Measurements from ENCODE around the gene APOD. TPM values are rescaled to one million over a fixed set of nuclear protein-coding genes. Genes with fewer than 3 reads are reported as not detected.
A peak's percentile ranks its signal among the peaks of the same experiment; 100 is the strongest.

Gene APOD
- total and polyA plus RNA-seq, 7 donors = 265 to 629 (median 370) TPM

- H3K36me3 ChIP-seq (ENCODE audit: insufficient read depth in 1 of 2, low read depth in 1 of 2) = no peaks in the 10 kb centered on the region
- intact Hi-C loops (cut with DNase I) = loop anchor here in 1 of 2 donors (5.0 kb wide), 1 partner anchor 296 kb away; no protein-coding TSS in a partner anchor
- TF ChIP-seq CTCF (IDR thresholded peaks at IDR 0.05) = peak; percentile 31
- ATAC-seq (no peak), DNase-seq (peak in 1 of 2 donors; percentile 65)
- no peak overlapping the region for H3K27ac ChIP-seq
- H3K4me1 ChIP-seq = peaks cover 22% of the 10 kb centered on the region
- no peaks in the 10 kb centered on the region for H3K9me3 ChIP-seq
- no peaks in the 10 kb centered on the region for H3K27me3 ChIP-seq (ENCODE audit: insufficient read depth in 3 of 3, low read length in 2 of 3)
- no peak overlapping the region for H3K4me3 ChIP-seq
- WGBS, 3 donors = 35 to 50% (median 37%) methylated on average over 10 of the region's 10 CpGs
Measured at GRCh38 chr3:195556390-195556789, 27.4 kb downstream of the APOD start.

- 74 to 76% (median 75%) methylated on average over 8 of the region's 8 CpGs for WGBS, 3 donors
- Histone ChIP-seq H3K4me3 (no peak overlapping the region), H3K36me3 (ENCODE audit: insufficient read depth in 1 of 2, low read depth in 1 of 2) (no peaks in the 10 kb centered on the region), H3K27me3 (ENCODE audit: insufficient read depth in 3 of 3, low read length in 2 of 3) (no peaks in the 10 kb centered on the region), H3K27ac (no peak overlapping the region), H3K9me3 (no peaks in the 10 kb centered on the region), H3K4me1 (peaks cover 32% of the 10 kb centered on the region)
- intact Hi-C loops (cut with DNase I) = loop anchor here in 1 of 2 donors (5.0 kb wide), 1 partner anchor 297 kb away; no protein-coding TSS in a partner anchor
- TF ChIP-seq CTCF (IDR thresholded peaks at IDR 0.05) = no peak
- DNase-seq (no peak), ATAC-seq (no peak)
Measured at GRCh38 chr3:195555110-195555509, 28.6 kb downstream of the APOD start.

- no peak for ATAC-seq
- intact Hi-C loops (cut with DNase I) = no loop called here
- no peaks in the 10 kb centered on the region for H3K9me3 ChIP-seq
- H3K36me3 ChIP-seq (ENCODE audit: insufficient read depth in 1 of 2, low read depth in 1 of 2) = no peaks in the 10 kb centered on the region
- H3K27ac ChIP-seq = no peak overlapping the region
- 94 to 96% (median 95%) methylated on average over 15 of the region's 15 CpGs for WGBS, 3 donors
- no peak for TF ChIP-seq CTCF (IDR thresholded peaks at IDR 0.05)
- peaks cover 29% of the 10 kb centered on the region for H3K4me1 ChIP-seq
- no peak for DNase-seq
- H3K27me3 ChIP-seq (ENCODE audit: insufficient read depth in 3 of 3, low read length in 2 of 3) = no peaks in the 10 kb centered on the region
- no peak overlapping the region for H3K4me3 ChIP-seq
Measured at GRCh38 chr3:195554458-195554857, 29.3 kb downstream of the APOD start.

GRCh38 chr3:195553268-195553667, 30.5 kb downstream of the APOD start:
- H3K27ac ChIP-seq = no peak overlapping the region
- H3K36me3 ChIP-seq (ENCODE audit: insufficient read depth in 1 of 2, low read depth in 1 of 2) = no peaks in the 10 kb centered on the region
- ATAC-seq (no peak), DNase-seq (no peak)
- no peaks in the 10 kb centered on the region for H3K27me3 ChIP-seq (ENCODE audit: insufficient read depth in 3 of 3, low read length in 2 of 3)
- intact Hi-C loops (cut with DNase I) = no loop called here
- TF ChIP-seq CTCF (IDR thresholded peaks at IDR 0.05) = no peak
- 81 to 84% (median 81%) methylated on average over 7 of the region's 7 CpGs for WGBS, 3 donors
- H3K4me1 ChIP-seq = peaks cover 19% of the 10 kb centered on the region
- no peak overlapping the region for H3K4me3 ChIP-seq
- no peaks in the 10 kb centered on the region for H3K9me3 ChIP-seq

- 28 to 54% (median 39%) methylated on average over 7 of the region's 7 CpGs for WGBS, 3 donors
- DNase-seq (peak in 1 of 2 donors; percentile 71), ATAC-seq (peak; percentile 38 to 78 (median 53))
- no peak overlapping the region for H3K4me3 ChIP-seq
- intact Hi-C loops (cut with DNase I) = no loop called here
- H3K27me3 ChIP-seq (ENCODE audit: insufficient read depth in 3 of 3, low read length in 2 of 3) = no peaks in the 10 kb centered on the region
- peaks cover 12% of the 10 kb centered on the region for H3K4me1 ChIP-seq
- no peaks in the 10 kb centered on the region for H3K9me3 ChIP-seq
- H3K27ac ChIP-seq = peak overlapping the region; percentile 2
- no peaks in the 10 kb centered on the region for H3K36me3 ChIP-seq (ENCODE audit: insufficient read depth in 1 of 2, low read depth in 1 of 2)
- TF ChIP-seq CTCF (IDR thresholded peaks at IDR 0.05) = no peak
Measured at GRCh38 chr3:195551381-195551978, 32.3 kb downstream of the APOD start.

All from psoas muscle (tissue), 8 donors.